Bronchial epithelial cell (primary cell): ENCODE data around the gene SETSIP. TPM values are rescaled to one million over a fixed set of nuclear protein-coding genes. Genes with fewer than 3 reads are reported as not detected.
"Not testable (repeated sequence)": the region's sequence is repeated elsewhere in the genome, so short reads cannot be mapped to it uniquely, and the experiment has no call there.

ENCODE experiments used
- DNase-seq: peaks from one replicate; pipeline ENCODE4 v3.0.0-alpha.2; 2010; ENCODE audit warnings: low read depth
- FAIRE-seq: peaks from 2 replicates; lab custom pipeline; 2011; peaks lifted over from hg19 to GRCh38; lab: Jason Lieb, UNC
- H3K27me3 ChIP-seq: 2 replicates; pipeline ENCODE4 v1.5.1; 2011; ENCODE audit warnings: low read length; ENCODE audit not compliant: control insufficient read depth, insufficient read depth
- H3K36me3 ChIP-seq: 2 replicates; pipeline ENCODE4 v1.5.1; 2011; ENCODE audit warnings: low read length; ENCODE audit not compliant: control insufficient read depth, insufficient read depth
- H3K4me3 ChIP-seq: 2 replicates; pipeline ENCODE4 v1.5.1; 2011; ENCODE audit warnings: mild to moderate bottlenecking, low read depth, low read length, control low read depth
- total RNA-seq: library from RNA; depleted of rRNA; stranded (reverse); fragments of >200 nt; gene quantifications from 2 replicates; pipeline ENCODE4 v1.2.1, GENCODE V29; 2014
- TF ChIP-seq, protein P1 (sequence below): IDR thresholded peaks from 2 replicates; pipeline ENCODE4 v1.5.1; 2011; ENCODE audit warnings: mild to moderate bottlenecking, moderate library complexity, low read length, control low read depth, inconsistent platforms; ENCODE audit not compliant: insufficient read depth, severe bottlenecking

SETSIP gene
- total RNA-seq, 1 donor from 2014 or later: 0.26 TPM

DNA sequence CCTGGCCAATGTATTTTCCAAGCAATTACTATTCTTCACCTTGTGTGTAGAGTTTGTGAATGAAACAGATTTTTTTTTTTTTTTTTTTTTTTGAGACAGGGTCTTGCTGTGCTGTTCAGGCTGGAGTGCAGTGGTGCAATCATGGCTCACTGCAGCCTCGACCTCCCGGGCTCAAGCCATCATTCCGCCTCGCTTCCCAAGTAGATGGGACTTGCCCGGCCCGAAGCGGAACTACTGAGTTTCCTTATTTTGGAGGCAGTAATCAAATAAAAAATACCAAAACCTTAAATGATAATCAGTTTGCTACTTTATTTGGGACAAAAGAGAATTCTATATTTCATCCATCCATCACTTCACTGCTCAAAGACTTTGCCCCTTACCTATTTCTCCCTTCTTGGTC is 4.2 kb upstream of the SETSIP start:
- no peak for DNase-seq
- H3K4me3 ChIP-seq: no peak overlapping the region
- no peaks in the 10 kb centered on the region for H3K27me3 ChIP-seq
- no peak for FAIRE-seq
- no peaks in the 10 kb centered on the region for H3K36me3 ChIP-seq
- TF ChIP-seq, protein P1, sequence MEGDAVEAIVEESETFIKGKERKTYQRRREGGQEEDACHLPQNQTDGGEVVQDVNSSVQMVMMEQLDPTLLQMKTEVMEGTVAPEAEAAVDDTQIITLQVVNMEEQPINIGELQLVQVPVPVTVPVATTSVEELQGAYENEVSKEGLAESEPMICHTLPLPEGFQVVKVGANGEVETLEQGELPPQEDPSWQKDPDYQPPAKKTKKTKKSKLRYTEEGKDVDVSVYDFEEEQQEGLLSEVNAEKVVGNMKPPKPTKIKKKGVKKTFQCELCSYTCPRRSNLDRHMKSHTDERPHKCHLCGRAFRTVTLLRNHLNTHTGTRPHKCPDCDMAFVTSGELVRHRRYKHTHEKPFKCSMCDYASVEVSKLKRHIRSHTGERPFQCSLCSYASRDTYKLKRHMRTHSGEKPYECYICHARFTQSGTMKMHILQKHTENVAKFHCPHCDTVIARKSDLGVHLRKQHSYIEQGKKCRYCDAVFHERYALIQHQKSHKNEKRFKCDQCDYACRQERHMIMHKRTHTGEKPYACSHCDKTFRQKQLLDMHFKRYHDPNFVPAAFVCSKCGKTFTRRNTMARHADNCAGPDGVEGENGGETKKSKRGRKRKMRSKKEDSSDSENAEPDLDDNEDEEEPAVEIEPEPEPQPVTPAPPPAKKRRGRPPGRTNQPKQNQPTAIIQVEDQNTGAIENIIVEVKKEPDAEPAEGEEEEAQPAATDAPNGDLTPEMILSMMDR: no peak

DNA sequence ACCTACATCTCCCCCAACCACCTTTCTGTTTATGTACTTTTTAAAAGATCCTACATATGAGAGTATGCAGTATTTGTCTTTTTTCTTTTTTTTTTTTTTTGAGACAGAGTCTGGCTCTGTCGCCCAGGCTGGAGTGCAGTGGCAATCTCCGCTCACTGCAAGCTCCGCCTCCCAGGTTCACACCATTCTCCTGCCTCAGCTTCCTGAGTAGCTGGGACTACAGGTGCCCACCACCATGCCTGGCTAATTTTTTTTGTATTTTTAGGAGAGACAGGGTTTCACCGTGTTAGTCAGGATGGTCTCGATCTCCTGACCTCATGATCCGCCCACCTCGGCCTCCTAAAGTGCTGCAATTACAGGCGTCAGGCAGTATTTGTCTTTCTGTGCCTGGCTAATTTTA is 2.9 kb upstream of the SETSIP start:
- not testable (repeated sequence) for DNase-seq, FAIRE-seq

DNA sequence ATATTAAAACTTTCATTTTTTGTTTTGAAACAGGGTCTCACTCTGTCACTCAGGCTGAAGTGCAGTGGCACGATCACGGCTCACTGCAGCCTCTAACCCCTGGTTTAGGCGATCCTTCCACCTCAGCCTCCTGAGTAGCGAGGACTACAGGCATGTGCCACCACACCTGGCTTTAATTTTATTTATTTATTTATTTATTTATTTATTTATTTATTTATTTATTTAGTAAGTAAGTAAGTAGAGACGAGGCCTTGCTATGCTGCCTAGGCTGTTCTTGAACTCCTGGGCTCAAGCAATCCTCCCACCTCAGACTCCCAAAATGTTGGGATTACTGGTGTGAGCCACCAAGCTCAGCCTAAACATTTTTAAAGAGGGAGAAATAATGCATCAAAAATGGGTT is 1.2 kb upstream of the SETSIP start:
- Histone ChIP-seq H3K27me3 (no peaks in the 10 kb centered on the region), H3K36me3 (no peaks in the 10 kb centered on the region), H3K4me3 (no peak overlapping the region)
- TF ChIP-seq, protein P1: no peak
- DNase-seq: no peak
- no peak for FAIRE-seq

More for the DNA sequence above, 2.9 kb upstream of the SETSIP start:
- H3K4me3 ChIP-seq, H3K36me3 ChIP-seq, H3K27me3 ChIP-seq: not testable (repeated sequence)

DNA sequence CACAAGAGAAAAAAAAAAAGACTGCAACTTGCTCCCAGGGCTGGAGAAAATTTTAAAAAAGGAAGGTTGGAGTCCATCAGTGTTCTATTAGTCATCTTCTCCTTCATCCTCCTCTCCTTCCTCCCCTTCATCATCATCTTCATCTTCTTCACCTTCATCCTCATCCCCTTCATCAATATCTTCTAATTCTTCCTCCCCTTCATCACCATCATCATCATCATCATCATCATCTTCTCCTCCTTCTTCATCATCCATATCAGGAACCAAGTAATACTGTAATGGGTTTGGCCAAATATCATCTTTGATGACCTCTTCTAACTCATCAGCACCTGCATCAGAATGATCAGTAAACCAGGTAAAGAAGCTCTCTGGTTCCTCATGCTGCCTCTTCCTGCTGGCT is 765 bp downstream of the SETSIP start:
- DNase-seq, H3K4me3 ChIP-seq, H3K36me3 ChIP-seq, H3K27me3 ChIP-seq, FAIRE-seq: not testable (repeated sequence)

DNA sequence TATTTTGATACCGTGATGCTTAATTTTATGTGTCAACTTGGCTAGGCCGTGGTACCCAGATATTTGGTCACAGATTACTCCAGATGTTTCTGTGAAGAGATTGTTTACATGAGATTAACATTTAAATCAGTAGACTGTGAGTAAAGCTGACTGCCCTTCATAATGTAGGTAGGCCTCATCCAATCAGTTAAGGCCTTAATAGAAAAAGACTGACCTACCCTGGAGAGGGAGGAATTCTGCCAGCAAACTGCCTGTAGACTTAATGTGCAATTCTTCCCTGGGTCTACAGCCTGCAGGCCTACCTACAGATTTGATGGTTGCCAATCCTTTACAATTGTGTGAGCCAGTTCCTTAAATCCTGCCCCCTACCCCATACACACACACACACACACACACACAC is 4.3 kb downstream of the SETSIP start:
- DNase-seq: no peak
- no peak overlapping the region for H3K4me3 ChIP-seq
- H3K36me3 ChIP-seq: no peaks in the 10 kb centered on the region
- FAIRE-seq: no peak
- TF ChIP-seq, protein P1: no peak
- H3K27me3 ChIP-seq: no peaks in the 10 kb centered on the region

DNA sequence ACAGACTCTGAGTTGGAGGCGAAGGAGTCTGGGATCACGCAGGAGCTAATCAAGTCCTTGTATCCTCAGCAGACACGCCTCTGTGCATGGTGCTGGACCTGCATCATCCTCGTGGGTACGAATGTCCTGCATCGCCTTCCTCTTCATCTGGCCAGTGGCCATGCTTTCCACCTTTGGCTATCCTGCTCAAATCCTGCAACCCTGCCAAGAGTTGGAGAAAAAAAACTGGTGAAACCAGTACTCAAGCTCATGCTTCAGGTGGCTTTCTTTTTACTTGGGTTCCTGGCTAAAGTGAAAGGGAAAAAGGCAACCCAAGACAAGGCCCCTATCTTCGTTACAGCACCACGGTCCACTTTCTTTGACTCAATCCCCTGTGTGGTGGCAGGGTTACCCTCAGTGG is 8.9 kb downstream of the SETSIP start:
- TF ChIP-seq, protein P1: no peak
- Histone ChIP-seq H3K36me3 (no peaks in the 10 kb centered on the region), H3K4me3 (no peak overlapping the region), H3K27me3 (no peaks in the 10 kb centered on the region)
- DNase-seq (no peak), FAIRE-seq (no peak)

DNA sequence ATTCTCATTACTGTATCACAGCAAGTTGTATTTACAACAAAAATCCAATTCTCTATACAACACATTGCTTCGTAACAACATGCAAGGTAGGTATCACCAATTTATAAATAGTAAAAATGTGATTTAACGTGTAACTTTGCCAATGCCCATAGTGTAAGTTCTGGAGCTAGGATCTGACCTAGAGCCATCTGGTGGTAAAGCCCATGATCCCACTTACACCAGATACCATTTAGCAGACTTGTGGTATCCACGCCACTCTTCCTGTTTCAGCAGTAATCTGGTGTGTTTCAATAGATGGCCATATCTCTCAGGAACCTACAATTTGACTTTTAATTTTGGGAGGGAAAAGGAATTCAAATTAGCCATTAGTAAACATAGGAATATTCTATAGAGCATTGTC is 10.2 kb downstream of the SETSIP start:
- DNase-seq: no peak
- TF ChIP-seq, protein P1: no peak
- FAIRE-seq: no peak
- no peak overlapping the region for H3K4me3 ChIP-seq
- H3K27me3 ChIP-seq: no peaks in the 10 kb centered on the region
- H3K36me3 ChIP-seq: no peaks in the 10 kb centered on the region
